GM10847 (cell line): ENCODE results near the gene SEZ6.

Experiments
- POLR2A ChIP-seq: IDR thresholded peaks from 2 replicates; pipeline ENCODE4 v1.6.1; 2011; ENCODE audit not compliant: insufficient read length; ENCODE audit errors: extremely low read depth

The SEZ6 gene

GRCh38 chr17:29005936-29006511 is at the start of gene SEZ6:
TSS of gene SEZ6 (minus strand) at chr17:29006033. CDS start at chr17:29005869, 164 bp downstream.
- no peak for TF ChIP-seq POLR2A

- TF ChIP-seq POLR2A: no peak
These were observed 49.0 kb upstream of the SEZ6 start for GRCh38 chr17:29054835-29055234.

- no peak for TF ChIP-seq POLR2A
These were observed 45.9 kb upstream of the SEZ6 start for GRCh38 chr17:29051731-29052130.

- no peak for TF ChIP-seq POLR2A
These were observed 45.4 kb upstream of the SEZ6 start for GRCh38 chr17:29051194-29051593.

- no peak for TF ChIP-seq POLR2A
These were observed 44.3 kb upstream of the SEZ6 start for GRCh38 chr17:29050176-29050575.

GRCh38 chr17:29049541-29050145 is 43.8 kb upstream of the SEZ6 start:
- no peak for TF ChIP-seq POLR2A

- no peak for TF ChIP-seq POLR2A
These were observed 42.9 kb upstream of the SEZ6 start for GRCh38 chr17:29048440-29049368.

- TF ChIP-seq POLR2A: no peak
These were observed 40.6 kb upstream of the SEZ6 start for GRCh38 chr17:29046473-29046839.

- no peak for TF ChIP-seq POLR2A
These were observed 40.1 kb upstream of the SEZ6 start for GRCh38 chr17:29045734-29046472.

- TF ChIP-seq POLR2A: no peak
These were observed 39.2 kb upstream of the SEZ6 start for GRCh38 chr17:29045026-29045425.

- TF ChIP-seq POLR2A: no peak
These were observed 37.8 kb upstream of the SEZ6 start for GRCh38 chr17:29043539-29044145.

- TF ChIP-seq POLR2A: no peak
These were observed 37.1 kb upstream of the SEZ6 start, which contains the start of gene PIPOX for GRCh38 chr17:29042679-29043538. TSS of gene PIPOX (plus strand) at chr17:29043141. CDS start at chr17:29043226, 85 bp downstream.

- TF ChIP-seq POLR2A: no peak
These were observed 36.3 kb upstream of the SEZ6 start for GRCh38 chr17:29042026-29042678.
